Endothelial cell of umbilical vein (primary cell): ENCODE data around the gene CCR7.

Source experiments
- EZH2 ChIP-seq: IDR thresholded peaks from 2 replicates; pipeline ENCODE4 v1.6.1; 2012; ENCODE audit warnings: borderline replicate concordance, low read depth, mild to moderate bottlenecking, moderate library complexity, low read length, inconsistent platforms; ENCODE audit not compliant: severe bottlenecking
- MYC ChIP-seq: IDR thresholded peaks from one replicate; pipeline ENCODE4 v1.6.1; 2011; ENCODE audit warnings: mild to moderate bottlenecking, low read depth, low read length
- POLR2A ChIP-seq: IDR thresholded peaks from 2 replicates; pipeline ENCODE4 v1.6.1; 2012; ENCODE audit warnings: low read depth, mild to moderate bottlenecking, control low read depth, low read length
- POLR2AphosphoS5 ChIP-seq: IDR thresholded peaks from 2 replicates; pipeline ENCODE4 v1.6.1; 2012; ENCODE audit warnings: low read depth, mild to moderate bottlenecking, control low read depth, low read length, moderate library complexity; ENCODE audit not compliant: insufficient read depth
- TF ChIP-seq, protein P1 (sequence below), 2 donors: IDR thresholded peaks; 1 replicate in 1 of 2; 2 replicates in 1 of 2; pipeline ENCODE4 v1.5.1; 2011; ENCODE audit warnings: low read length in 2 of 2, mild to moderate bottlenecking in 2 of 2, moderate library complexity in 2 of 2, control low read depth in 1 of 2, inconsistent platforms in 1 of 2, low read depth in 1 of 2; ENCODE audit not compliant: insufficient read depth in 1 of 2; ENCODE audit errors: extremely low read depth in 1 of 2

- no peak for TF ChIP-seq EZH2
- TF ChIP-seq POLR2A = no peak
- TF ChIP-seq, protein P1, sequence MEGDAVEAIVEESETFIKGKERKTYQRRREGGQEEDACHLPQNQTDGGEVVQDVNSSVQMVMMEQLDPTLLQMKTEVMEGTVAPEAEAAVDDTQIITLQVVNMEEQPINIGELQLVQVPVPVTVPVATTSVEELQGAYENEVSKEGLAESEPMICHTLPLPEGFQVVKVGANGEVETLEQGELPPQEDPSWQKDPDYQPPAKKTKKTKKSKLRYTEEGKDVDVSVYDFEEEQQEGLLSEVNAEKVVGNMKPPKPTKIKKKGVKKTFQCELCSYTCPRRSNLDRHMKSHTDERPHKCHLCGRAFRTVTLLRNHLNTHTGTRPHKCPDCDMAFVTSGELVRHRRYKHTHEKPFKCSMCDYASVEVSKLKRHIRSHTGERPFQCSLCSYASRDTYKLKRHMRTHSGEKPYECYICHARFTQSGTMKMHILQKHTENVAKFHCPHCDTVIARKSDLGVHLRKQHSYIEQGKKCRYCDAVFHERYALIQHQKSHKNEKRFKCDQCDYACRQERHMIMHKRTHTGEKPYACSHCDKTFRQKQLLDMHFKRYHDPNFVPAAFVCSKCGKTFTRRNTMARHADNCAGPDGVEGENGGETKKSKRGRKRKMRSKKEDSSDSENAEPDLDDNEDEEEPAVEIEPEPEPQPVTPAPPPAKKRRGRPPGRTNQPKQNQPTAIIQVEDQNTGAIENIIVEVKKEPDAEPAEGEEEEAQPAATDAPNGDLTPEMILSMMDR (IDR thresholded peaks at IDR 0.05; ENCODE audit: extremely low read depth in 1 of 2, insufficient read depth in 1 of 2, low read depth in 1 of 2, low read length in 2 of 2) = no peak
- TF ChIP-seq POLR2AphosphoS5 = no peak
- no peak for TF ChIP-seq MYC
These were observed 41.5 kb upstream of the CCR7 start for GRCh38 chr17:40606548-40607353.
